ENCODE measurements around the gene MGST3.

DNA sequence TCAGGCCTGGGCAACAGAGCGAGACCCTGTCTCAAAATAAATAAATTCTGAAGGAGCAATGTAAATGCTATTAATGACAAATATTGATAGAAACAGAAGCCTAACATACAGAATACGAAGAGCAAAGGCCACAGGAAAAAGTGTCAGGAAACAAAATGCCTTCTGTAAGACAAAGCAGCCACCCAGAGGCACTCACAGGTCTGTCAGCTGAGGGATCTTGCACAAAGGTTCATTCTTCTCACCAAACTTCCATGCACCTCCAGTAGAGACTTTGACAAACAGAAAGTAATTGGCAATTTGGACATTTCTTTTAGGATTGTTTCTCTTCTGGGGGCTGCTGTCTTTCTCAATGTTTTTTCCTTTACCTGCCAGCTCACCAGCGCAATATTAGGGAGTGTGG lies 68.5 kb downstream of the MGST3 start:
- TF ChIP-seq POLR2A (IDR thresholded peaks at IDR 0.05; ENCODE audit: low read depth, low read length) = no peak
- TF ChIP-seq TAF1 (IDR thresholded peaks at IDR 0.05; ENCODE audit: borderline replicate concordance, low read depth, low read length) = no peak
- TF ChIP-seq POLR2AphosphoS5 (IDR thresholded peaks at IDR 0.05; ENCODE audit: low read depth, low read length) = no peak

Data from GM12892 (cell line).